SHP77 treated with DMSO at 0.1 percent for 48 hours (cell line): Measurements from ENCODE around the gene CMSS1.

ENCODE experiments used
- DNase-seq: peaks from one replicate; lab custom pipeline; 2025; lab: John Stamatoyannopoulos, UW

CMSS1 gene

GRCh38 chr3:99854756-99855298 is 37.2 kb downstream of the CMSS1 start:
- no peak for DNase-seq

GRCh38 chr3:99855900-99856299 is 38.2 kb downstream of the CMSS1 start:
- DNase-seq: no peak

- DNase-seq: no peak
These were observed 39.0 kb downstream of the CMSS1 start for GRCh38 chr3:99856437-99857220.

GRCh38 chr3:99857278-99857677 is 39.6 kb downstream of the CMSS1 start:
- no peak for DNase-seq

GRCh38 chr3:99858469-99858868 is 40.8 kb downstream of the CMSS1 start:
- no peak for DNase-seq

- DNase-seq: no peak
These were observed 42.2 kb downstream of the CMSS1 start for GRCh38 chr3:99859825-99860224.

GRCh38 chr3:99861216-99861615 is 43.6 kb downstream of the CMSS1 start:
- no peak for DNase-seq

GRCh38 chr3:99862208-99862607 is 44.5 kb downstream of the CMSS1 start:
- no peak for DNase-seq

- DNase-seq: no peak
These were observed 45.3 kb downstream of the CMSS1 start for GRCh38 chr3:99863002-99863401.

GRCh38 chr3:99863588-99863987 is 45.9 kb downstream of the CMSS1 start:
- DNase-seq: no peak

- no peak for DNase-seq
These were observed 46.6 kb downstream of the CMSS1 start for GRCh38 chr3:99864289-99864688.

GRCh38 chr3:99865321-99865720 is 47.7 kb downstream of the CMSS1 start:
- no peak for DNase-seq

- no peak for DNase-seq
These were observed 48.6 kb downstream of the CMSS1 start for GRCh38 chr3:99866261-99866761.

GRCh38 chr3:99867594-99868310 is 50.1 kb downstream of the CMSS1 start:
- DNase-seq: no peak

- no peak for DNase-seq
These were observed 50.6 kb downstream of the CMSS1 start for GRCh38 chr3:99868311-99868646.

GRCh38 chr3:99869621-99870020 is 52.0 kb downstream of the CMSS1 start:
- no peak for DNase-seq

GRCh38 chr3:99870712-99871111 is 53.0 kb downstream of the CMSS1 start:
- no peak for DNase-seq

- no peak for DNase-seq
These were observed 53.8 kb downstream of the CMSS1 start for GRCh38 chr3:99871231-99872045.

- DNase-seq: no peak
These were observed 55.2 kb downstream of the CMSS1 start for GRCh38 chr3:99872923-99873254.

GRCh38 chr3:99873269-99874102 is 55.8 kb downstream of the CMSS1 start:
- no peak for DNase-seq

- DNase-seq: no peak
These were observed 56.8 kb downstream of the CMSS1 start for GRCh38 chr3:99874237-99875002.
